Measurements from ENCODE around the gene DCXR. TPM values are rescaled to one million over a fixed set of nuclear protein-coding genes. Genes with fewer than 3 reads are reported as not detected.
"Not testable (repeated sequence)": the region's sequence is repeated elsewhere in the genome, so short reads cannot be mapped to it uniquely, and the experiment has no call there.

DCXR gene
- polyA plus RNA-seq, 3 donors, result 78.9 to 120 (median 88.7) TPM

GRCh38 chr17:82050152-82050760 is 12.8 kb upstream of the DCXR start:
- DNase-seq (ENCODE audit: extremely low read depth in 1 of 11, low read depth in 9 of 11, low spot score in 4 of 11), result no peak

- DNase-seq (ENCODE audit: extremely low read depth in 1 of 11, low read depth in 9 of 11, low spot score in 4 of 11), result no peak
Observed at GRCh38 chr17:82049521-82049971, 12.0 kb upstream of the DCXR start.

GRCh38 chr17:82049106-82049505 is 11.6 kb upstream of the DCXR start:
- no peak for DNase-seq (ENCODE audit: extremely low read depth in 1 of 11, low read depth in 9 of 11, low spot score in 4 of 11)

- no peak for DNase-seq (ENCODE audit: extremely low read depth in 1 of 11, low read depth in 9 of 11, low spot score in 4 of 11)
Observed at GRCh38 chr17:82048571-82048971, 11.1 kb upstream of the DCXR start.

GRCh38 chr17:82047914-82048570 is 10.5 kb upstream of the DCXR start:
- DNase-seq (ENCODE audit: extremely low read depth in 1 of 11, low read depth in 9 of 11, low spot score in 4 of 11), result no peak

- no peak for DNase-seq (ENCODE audit: extremely low read depth in 1 of 11, low read depth in 9 of 11, low spot score in 4 of 11)
Observed at GRCh38 chr17:82047379-82047778, 9.9 kb upstream of the DCXR start.

- DNase-seq (ENCODE audit: extremely low read depth in 1 of 11, low read depth in 9 of 11, low spot score in 4 of 11), result no peak
Observed at GRCh38 chr17:82046903-82047302, 9.4 kb upstream of the DCXR start.

- DNase-seq (ENCODE audit: extremely low read depth in 1 of 11, low read depth in 9 of 11, low spot score in 4 of 11), result no peak
Observed at GRCh38 chr17:82045936-82046484, 8.5 kb upstream of the DCXR start.

- no peak for DNase-seq (ENCODE audit: extremely low read depth in 1 of 11, low read depth in 9 of 11, low spot score in 4 of 11)
Observed at GRCh38 chr17:82043507-82043906, 6.0 kb upstream of the DCXR start.

GRCh38 chr17:82042649-82043048 is 5.2 kb upstream of the DCXR start:
- no peak for DNase-seq (ENCODE audit: extremely low read depth in 1 of 11, low read depth in 9 of 11, low spot score in 4 of 11)

GRCh38 chr17:82041144-82041814 is 3.8 kb upstream of the DCXR start:
- no peak for DNase-seq (ENCODE audit: extremely low read depth in 1 of 11, low read depth in 9 of 11, low spot score in 4 of 11)

- DNase-seq (ENCODE audit: extremely low read depth in 1 of 11, low read depth in 9 of 11, low spot score in 4 of 11), result no peak
Observed at GRCh38 chr17:82039695-82040299, 2.3 kb upstream of the DCXR start.

GRCh38 chr17:82038796-82039409 is 1.4 kb upstream of the DCXR start:
- not testable (repeated sequence) for DNase-seq (ENCODE audit: extremely low read depth in 1 of 11, low read depth in 9 of 11, low spot score in 4 of 11)

GRCh38 chr17:82037889-82038195 is 345 bp upstream of the DCXR start:
- DNase-seq (ENCODE audit: extremely low read depth in 1 of 11, low read depth in 9 of 11, low spot score in 4 of 11), result no peak

- no peak for DNase-seq (ENCODE audit: extremely low read depth in 1 of 11, low read depth in 9 of 11, low spot score in 4 of 11)
Observed at GRCh38 chr17:82036634-82037091, 834 bp downstream of the DCXR start.

GRCh38 chr17:82035956-82036633 is 1.4 kb downstream of the DCXR start:
- DNase-seq (ENCODE audit: extremely low read depth in 1 of 11, low read depth in 9 of 11, low spot score in 4 of 11), result no peak

- DNase-seq (ENCODE audit: extremely low read depth in 1 of 11, low read depth in 9 of 11, low spot score in 4 of 11), result no peak
Observed at GRCh38 chr17:82035488-82035887, 2.0 kb downstream of the DCXR start.

- no peak for DNase-seq (ENCODE audit: extremely low read depth in 1 of 11, low read depth in 9 of 11, low spot score in 4 of 11)
Observed at GRCh38 chr17:82034371-82035011, 3.0 kb downstream of the DCXR start.

Data from renal cortex interstitium (tissue), 11 donors.